Naive thymus-derived CD4-positive, alpha-beta T cell (primary cell): ENCODE results near the gene AKT3. TPM values are rescaled to one million over a fixed set of nuclear protein-coding genes. Genes with fewer than 3 reads are reported as not detected.
"Not testable (repeated sequence)": the region's sequence is repeated elsewhere in the genome, so short reads cannot be mapped to it uniquely, and the experiment has no call there.

Experiments used
- ATAC-seq: fragments of 150-1000 bp; cut with Tn5 transposase; 2 replicates; pipeline ENCODE4 v1.10.0; 2021; ENCODE audit warnings: mild to moderate bottlenecking, moderate library complexity
- CTCF ChIA-PET: fragments of 350-600 bp; sonication (Branson Sonifier 250); formaldehyde crosslinking; loops from one replicate; lab custom pipeline; 2021; ENCODE audit warnings: antibody characterized with exemption; lab: Charles Lee
- POLR2A ChIA-PET: fragments of 350-600 bp; sonication (Branson Sonifier 250); formaldehyde crosslinking; loops from one replicate; lab custom pipeline; 2021; ENCODE audit warnings: antibody characterized with exemption, inconsistent platforms; lab: Charles Lee
- DNase-seq, 9 donors: peaks; one replicate each; pipeline versions ENCODE4 v3.0.0 to v3.0.0-alpha.2; 2020 to 2022; ENCODE audit warnings: mixed read lengths in 1 of 9
- H3K27ac ChIP-seq: one replicate; pipeline ENCODE4 v1.7.0; 2013; ENCODE audit warnings: mild to moderate bottlenecking, low read depth, low read length, moderate library complexity
- H3K27me3 ChIP-seq, 2 donors: one replicate each; pipeline ENCODE4 v1.7.0; 2013; ENCODE audit warnings: low read length in 2 of 2, mild to moderate bottlenecking in 2 of 2, moderate library complexity in 2 of 2; ENCODE audit not compliant: control insufficient read depth in 2 of 2, insufficient read depth in 2 of 2
- H3K36me3 ChIP-seq, 3 experiments: 1 replicate in 2 of 3; 2 replicates in 1 of 3; pipeline ENCODE4 v1.7.0; 2013; ENCODE audit warnings: low read length in 3 of 3, mild to moderate bottlenecking in 3 of 3, moderate library complexity in 1 of 3; ENCODE audit not compliant: insufficient read depth in 3 of 3, control insufficient read depth in 2 of 3
- H3K4me1 ChIP-seq, 2 donors: one replicate each; pipeline ENCODE4 v1.7.0; 2013; ENCODE audit warnings: low read length in 2 of 2, mild to moderate bottlenecking in 2 of 2, moderate library complexity in 1 of 2; ENCODE audit not compliant: control insufficient read depth in 2 of 2, insufficient read depth in 2 of 2
- H3K4me3 ChIP-seq: 2 replicates; pipeline ENCODE4 v1.7.0; 2013; ENCODE audit warnings: mild to moderate bottlenecking, low read length
- H3K9me3 ChIP-seq, 3 experiments: 1 replicate in 2 of 3; 2 replicates in 1 of 3; pipeline ENCODE4 v1.7.0; 2013; ENCODE audit warnings: low read length in 3 of 3; ENCODE audit not compliant: control insufficient read depth in 2 of 3
- H3K27ac Mint-ChIP-seq, 9 donors: one replicate each; pipeline ENCODE4 v1.8.0; 2020 to 2022; ENCODE audit warnings: mixed read lengths in 9 of 9, mild to moderate bottlenecking in 8 of 9, moderate library complexity in 5 of 9, inconsistent platforms in 2 of 9
- H3K27me3 Mint-ChIP-seq, 5 donors: one replicate each; pipeline ENCODE4 v1.8.0; 2021 to 2022; ENCODE audit warnings: mixed read lengths in 5 of 5, mild to moderate bottlenecking in 1 of 5
- H3K36me3 Mint-ChIP-seq, 5 donors: one replicate each; pipeline ENCODE4 v1.8.0; 2020 to 2022; ENCODE audit warnings: mixed read lengths in 5 of 5, mild to moderate bottlenecking in 3 of 5, inconsistent platforms in 1 of 5
- H3K4me1 Mint-ChIP-seq, 7 donors: one replicate each; pipeline ENCODE4 v1.8.0; 2020 to 2022; ENCODE audit warnings: mixed read lengths in 7 of 7, mild to moderate bottlenecking in 3 of 7, inconsistent platforms in 1 of 7
- H3K4me3 Mint-ChIP-seq, 10 donors: one replicate each; pipeline ENCODE4 v1.8.0; 2020 to 2022; ENCODE audit warnings: mild to moderate bottlenecking in 10 of 10, mixed read lengths in 10 of 10, moderate library complexity in 6 of 10, inconsistent platforms in 2 of 10
- H3K9me3 Mint-ChIP-seq, 11 donors: one replicate each; pipeline ENCODE4 v1.8.0; 2020 to 2022; ENCODE audit warnings: mixed read lengths in 11 of 11, mild to moderate bottlenecking in 4 of 11, inconsistent platforms in 1 of 11, moderate library complexity in 1 of 11
- intact Hi-C, 2 donors: fragments of 100-400 bp; cut with micrococcal nuclease; formaldehyde crosslinking; loops; one replicate each; pipeline ENCODE4 v1.15.1; 2023
- polyA plus RNA-seq, 2 donors: library from polyadenylated mRNA; unstranded; fragments of 300-500 nt; fragmentation: Illumina TruSeq; gene quantifications; one replicate each; pipeline ENCODE4 v1.2.3, GENCODE V29; 2021
- total RNA-seq, 6 experiments: library from RNA in 5 of 6; stranded (reverse) in 5 of 6; gene quantifications; 1 replicate in 5 of 6; 2 replicates in 1 of 6; pipeline ENCODE4 v1.2.3 and lab custom pipeline; 2021 to 2026

The AKT3 gene
- total and polyA plus RNA-seq, 7 experiments from 2014 or later = 1.6 to 123 (median 69.4) TPM

GRCh38 chr1:243791586-243792267 is 58.3 kb downstream of the AKT3 start:
- intact Hi-C loops = loop anchor here in 1 of 2 donors (2.0 kb wide), 1 partner anchor 15 kb away; no protein-coding TSS in a partner anchor
- ATAC-seq (no peak), DNase-seq (no peak)
- CTCF ChIA-PET = interaction anchor here (0.9 kb wide), 1 partner anchor 42 kb away, joined by 3 read pairs; no protein-coding TSS in a partner anchor
- Histone ChIP-seq H3K4me3 (no peak overlapping the region), H3K27ac (no peak overlapping the region), H3K9me3 (no peaks in the 10 kb centered on the region), H3K36me3 (no peaks in the 10 kb centered on the region), H3K27me3 (no peaks in the 10 kb centered on the region), H3K4me1 (peaks cover 3 to 14% of the 10 kb centered on the region in 2 donors)
- Mint-ChIP-seq H3K9me3 (peaks cover 0 to 5% (median 0%) of the 10 kb centered on the region in 11 donors), H3K4me1 (peaks cover 5 to 88% (median 73%) of the 10 kb centered on the region in 7 donors), H3K27ac (peak overlapping the region in 2 of 9 donors; percentile 48 to 54), H3K27me3 (no peaks in the 10 kb centered on the region), H3K36me3 (peaks cover 2 to 28% (median 13%) of the 10 kb centered on the region in 5 donors), H3K4me3 (peak overlapping the region in 2 of 10 donors; percentile 8 to 24)
- POLR2A ChIA-PET = interaction anchor here (1.1 kb wide), 1 partner anchor 10 kb away, joined by 4 read pairs; no protein-coding TSS in a partner anchor

DNA sequence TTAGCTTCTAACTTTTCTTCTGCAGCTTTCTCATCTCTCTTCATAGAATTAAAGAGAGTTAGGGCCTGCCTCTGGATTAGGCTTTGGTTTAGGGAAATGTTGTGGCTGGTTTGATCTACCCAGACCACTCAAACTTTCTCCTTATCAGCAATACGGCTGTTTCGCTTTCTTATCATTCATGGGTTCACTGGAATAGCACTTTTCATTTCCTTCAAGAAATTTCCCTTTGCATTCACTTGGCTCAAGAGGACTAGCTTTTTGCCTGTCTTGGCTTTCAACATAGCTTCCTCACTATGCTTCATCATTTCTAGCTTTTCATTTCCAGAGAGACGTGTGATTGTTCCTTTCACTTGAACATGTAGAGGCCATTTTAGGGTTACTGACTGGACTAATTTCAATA is 59.6 kb downstream of the AKT3 start:
- peaks cover 0 to 3% (median 0%) of the 10 kb centered on the region in 3 experiments for H3K36me3 ChIP-seq
- H3K27ac Mint-ChIP-seq = peak overlapping the region in 1 of 9 donors; percentile 5
- H3K4me1 ChIP-seq = peaks cover 3 to 14% of the 10 kb centered on the region in 2 donors
- H3K27me3 ChIP-seq = no peaks in the 10 kb centered on the region
- H3K4me3 ChIP-seq = no peak overlapping the region
- no peak overlapping the region for H3K27ac ChIP-seq
- H3K4me3 Mint-ChIP-seq = peak overlapping the region in 2 of 10 donors; percentile 3 to 46
- ChIA-PET CTCF (interaction anchor here (0.7 kb wide), 1 partner anchor 31 kb away, joined by 3 read pairs; no protein-coding TSS in a partner anchor), POLR2A (interaction anchor here (0.6 to 0.7 kb wide), 2 partner anchors 16 to 241 kb away, joined by 3 to 4 read pairs; no protein-coding TSS in a partner anchor)
- H3K27me3 Mint-ChIP-seq = no peaks in the 10 kb centered on the region
- H3K9me3 ChIP-seq = no peaks in the 10 kb centered on the region
- intact Hi-C loops = no loop called here
- no peak for DNase-seq
- peaks cover 0 to 25% (median 4%) of the 10 kb centered on the region in 5 donors for H3K36me3 Mint-ChIP-seq
- no peak for ATAC-seq
- H3K4me1 Mint-ChIP-seq = peaks cover 3 to 79% (median 67%) of the 10 kb centered on the region in 7 donors
- H3K9me3 Mint-ChIP-seq = peaks cover 0 to 3% (median 0%) of the 10 kb centered on the region in 11 donors

- H3K4me1 ChIP-seq = peaks cover 0 to 7% of the 10 kb centered on the region in 2 donors
- CTCF ChIA-PET = interaction anchor here (1.2 kb wide), 1 partner anchor 34 kb away, joined by 3 read pairs; no protein-coding TSS in a partner anchor
These were observed 63.5 kb downstream of the AKT3 start for GRCh38 chr1:243786531-243786930.

DNA sequence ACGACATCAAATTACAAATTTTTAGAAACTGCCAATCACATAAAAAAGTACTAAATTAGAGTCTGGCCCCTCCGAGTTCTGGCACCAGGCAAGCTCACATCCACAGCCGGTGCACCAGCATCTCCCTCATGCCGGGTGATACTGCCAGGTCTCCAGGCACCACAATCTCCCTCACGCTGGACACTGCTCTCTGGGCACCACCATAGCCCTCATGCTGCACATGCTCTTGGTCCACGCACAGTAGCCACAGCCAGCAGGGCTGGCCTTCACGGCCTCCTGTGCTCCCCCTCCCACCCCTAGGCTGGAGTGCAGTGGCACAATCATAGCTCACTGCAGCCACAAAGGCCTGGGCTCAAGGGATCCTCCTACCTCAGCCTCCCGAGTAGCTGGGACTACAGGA is 65.5 kb downstream of the AKT3 start:
- H3K9me3 ChIP-seq = no peaks in the 10 kb centered on the region
- no peak overlapping the region for H3K4me3 ChIP-seq
- ChIA-PET POLR2A (interaction anchor here (0.6 kb wide), 1 partner anchor 405 kb away, joined by 4 read pairs; no protein-coding TSS in a partner anchor), CTCF (interaction anchor here (0.6 kb wide), 1 partner anchor 411 kb away, joined by 3 read pairs; no protein-coding TSS in a partner anchor)
- H3K27ac ChIP-seq = no peak overlapping the region
- H3K36me3 Mint-ChIP-seq = peaks cover 0 to 17% (median 4%) of the 10 kb centered on the region in 5 donors
- peaks cover 0 to 2% (median 0%) of the 10 kb centered on the region in 11 donors for H3K9me3 Mint-ChIP-seq
- peaks cover 0 to 54% (median 38%) of the 10 kb centered on the region in 7 donors for H3K4me1 Mint-ChIP-seq
- H3K27me3 Mint-ChIP-seq = no peaks in the 10 kb centered on the region
- H3K27ac Mint-ChIP-seq = no peak overlapping the region
- peaks cover 0 to 3% (median 0%) of the 10 kb centered on the region in 3 experiments for H3K36me3 ChIP-seq
- no peak overlapping the region for H3K4me3 Mint-ChIP-seq
- H3K27me3 ChIP-seq = no peaks in the 10 kb centered on the region
- intact Hi-C loops = no loop called here
- ATAC-seq = no peak
- H3K4me1 ChIP-seq = no peaks in the 10 kb centered on the region
- DNase-seq = no peak

More at GRCh38 chr1:243786531-243786930, 63.5 kb downstream of the AKT3 start:
- peaks cover 0 to 3% (median 0%) of the 10 kb centered on the region in 11 donors for H3K9me3 Mint-ChIP-seq
- H3K4me1 Mint-ChIP-seq = peaks cover 3 to 63% (median 57%) of the 10 kb centered on the region in 7 donors
- H3K36me3 Mint-ChIP-seq = peaks cover 0 to 25% (median 5%) of the 10 kb centered on the region in 5 donors
- no peak overlapping the region for H3K4me3 ChIP-seq
- no peaks in the 10 kb centered on the region for H3K27me3 ChIP-seq
- DNase-seq (no peak), ATAC-seq (no peak)
- intact Hi-C loops = no loop called here
- H3K27ac ChIP-seq = no peak overlapping the region
- H3K36me3 ChIP-seq = peaks cover 0 to 3% (median 0%) of the 10 kb centered on the region in 3 experiments
- no peaks in the 10 kb centered on the region for H3K9me3 ChIP-seq
- peak overlapping the region in 1 of 9 donors; percentile 54 for H3K27ac Mint-ChIP-seq
- POLR2A ChIA-PET = interaction anchor here (0.5 kb wide), 2 partner anchors 27 to 41 kb away, joined by 3 read pairs; no protein-coding TSS in a partner anchor
- no peaks in the 10 kb centered on the region for H3K27me3 Mint-ChIP-seq
- H3K4me3 Mint-ChIP-seq = no peak overlapping the region

GRCh38 chr1:243783714-243784113 is 66.3 kb downstream of the AKT3 start:
- Mint-ChIP-seq H3K27ac (no peak overlapping the region), H3K36me3 (peaks cover 0 to 20% (median 3%) of the 10 kb centered on the region in 5 donors), H3K27me3 (no peaks in the 10 kb centered on the region), H3K9me3 (no peaks in the 10 kb centered on the region), H3K4me3 (no peak overlapping the region), H3K4me1 (peaks cover 0 to 55% (median 38%) of the 10 kb centered on the region in 7 donors)
- ATAC-seq = no peak
- ChIA-PET CTCF (no interaction called here), POLR2A (no interaction called here)
- Histone ChIP-seq H3K36me3 (peaks cover 0 to 3% (median 0%) of the 10 kb centered on the region in 3 experiments), H3K4me3 (no peak overlapping the region), H3K27ac (no peak overlapping the region), H3K9me3 (no peaks in the 10 kb centered on the region), H3K27me3 (no peaks in the 10 kb centered on the region), H3K4me1 (no peaks in the 10 kb centered on the region)
- intact Hi-C loops = no loop called here
- DNase-seq = no peak

DNA sequence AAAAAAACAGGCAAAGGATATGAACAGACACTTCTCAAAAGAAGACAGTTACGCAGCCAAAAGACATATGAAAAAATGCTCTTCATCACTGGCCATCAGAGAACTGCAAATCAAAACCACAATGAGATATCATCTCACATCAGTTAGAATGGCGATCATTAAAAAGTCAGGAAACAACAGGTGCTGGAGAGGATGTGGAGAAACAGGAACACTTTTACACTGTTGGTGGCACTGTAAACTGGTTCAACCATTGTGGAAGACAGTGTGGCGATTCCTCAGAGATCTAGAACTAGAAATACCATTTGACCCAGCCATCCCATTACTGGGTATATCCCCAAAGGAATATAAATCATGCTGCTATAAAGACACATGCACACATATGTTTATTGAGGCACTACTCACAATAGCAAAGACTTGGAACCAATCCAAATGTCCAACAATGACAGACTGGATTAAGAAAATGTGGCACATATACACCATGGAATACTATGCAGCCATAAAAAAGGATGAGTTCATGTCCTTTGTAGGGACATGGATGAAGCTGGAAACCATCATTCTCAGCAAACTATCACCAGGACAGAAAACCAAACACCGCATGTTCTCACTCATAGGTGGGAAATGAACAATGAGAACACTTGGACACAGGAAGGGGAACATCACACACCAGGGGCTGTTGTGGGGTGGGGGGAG is 77.5 kb downstream of the AKT3 start:
- not testable (repeated sequence) for H3K27me3 Mint-ChIP-seq
- Mint-ChIP-seq H3K9me3 (peaks cover 0 to 32% (median 15%) of the 10 kb centered on the region in 11 donors), H3K27ac (peak overlapping the region in 2 of 9 donors; percentile 35 to 43)

More for the DNA sequence above, 77.5 kb downstream of the AKT3 start:
- Mint-ChIP-seq H3K36me3 (peaks cover 16 to 48% (median 41%) of the 10 kb centered on the region in 5 donors), H3K4me1 (peaks cover 0 to 54% (median 31%) of the 10 kb centered on the region in 7 donors), H3K4me3 (peak overlapping the region in 1 of 10 donors; percentile 23)
- POLR2A ChIA-PET, H3K27ac ChIP-seq, H3K27me3 ChIP-seq, ATAC-seq, CTCF ChIA-PET, H3K4me3 ChIP-seq, H3K4me1 ChIP-seq, H3K9me3 ChIP-seq, H3K36me3 ChIP-seq, DNase-seq: not testable (repeated sequence)
- intact Hi-C loops = loop anchor here in 1 of 2 donors (5.0 kb wide), 1 partner anchor 35 kb away; no protein-coding TSS in a partner anchor
